Stimulated activated naive CD8-positive, alpha-beta T cell treated with anti-CD3 and anti-CD28 coated beads, Interleukin-15, Interleukin-2, amounts not matched to agents 100 ng/mL and 50 ng/mL, for 24 hours (primary cell): ENCODE results near the gene PAQR9.

ENCODE experiments used
- H3K27ac Mint-ChIP-seq: one replicate; pipeline ENCODE4 v1.8.0; 2021; ENCODE audit warnings: mild to moderate bottlenecking, mixed read lengths
- H3K27me3 Mint-ChIP-seq: one replicate; pipeline ENCODE4 v1.8.0; 2021; ENCODE audit warnings: mixed read lengths
- H3K36me3 Mint-ChIP-seq: one replicate; pipeline ENCODE4 v1.8.0; 2021; ENCODE audit warnings: low read depth, mixed read lengths
- H3K4me1 Mint-ChIP-seq: one replicate; pipeline ENCODE4 v1.8.0; 2021; ENCODE audit warnings: low read depth, mixed read lengths
- H3K4me3 Mint-ChIP-seq: one replicate; pipeline ENCODE4 v1.8.0; 2021; ENCODE audit warnings: mild to moderate bottlenecking, mixed read lengths
- H3K9me3 Mint-ChIP-seq: one replicate; pipeline ENCODE4 v1.8.0; 2021; ENCODE audit warnings: mixed read lengths

PAQR9 gene

DNA sequence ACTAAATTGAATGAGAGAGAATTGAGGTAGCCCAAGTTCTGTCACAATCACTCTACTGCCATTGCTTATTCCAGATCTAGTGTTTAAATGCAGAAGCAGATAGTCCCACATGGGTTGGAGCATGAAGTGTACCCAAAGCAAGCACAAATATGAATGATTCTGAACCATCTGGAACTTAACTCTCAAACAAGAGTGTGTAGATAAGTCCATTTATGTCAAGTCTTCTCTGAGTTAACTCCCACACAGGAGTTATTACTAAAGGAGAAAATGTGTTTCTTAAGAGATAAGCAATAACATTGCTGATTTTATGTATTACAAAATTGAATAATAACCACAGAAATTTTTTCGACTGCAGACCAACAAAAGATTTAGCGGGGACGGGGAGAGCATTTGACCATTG lies 33.6 kb downstream of the PAQR9 start:
- Mint-ChIP-seq H3K4me1 (no peaks in the 10 kb centered on the region), H3K9me3 (no peaks in the 10 kb centered on the region), H3K27ac (no peak overlapping the region), H3K4me3 (no peak overlapping the region), H3K27me3 (peaks cover 28% of the 10 kb centered on the region), H3K36me3 (no peaks in the 10 kb centered on the region)

DNA sequence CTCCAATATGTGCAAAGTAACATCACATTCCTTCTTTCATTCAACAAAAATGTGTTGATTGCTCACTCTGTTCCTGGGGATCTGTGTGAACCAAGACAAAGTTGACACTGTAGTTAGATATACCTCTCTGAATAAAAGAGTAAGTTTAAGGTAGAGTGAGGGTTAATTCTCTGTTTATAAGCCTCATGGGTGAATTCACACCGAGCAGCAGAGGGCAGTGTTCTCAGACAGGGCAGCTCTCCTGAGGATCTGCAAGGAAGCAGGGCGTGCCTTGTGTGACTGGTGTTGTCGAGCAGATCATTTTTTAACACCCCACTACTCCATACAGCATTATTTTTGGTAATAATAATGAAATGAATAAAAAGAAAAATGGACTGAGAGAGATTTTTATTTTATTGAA lies 34.4 kb downstream of the PAQR9 start:
- H3K27me3 Mint-ChIP-seq, result peaks cover 34% of the 10 kb centered on the region
- H3K36me3 Mint-ChIP-seq, result no peaks in the 10 kb centered on the region
- H3K27ac Mint-ChIP-seq, result no peak overlapping the region
- no peaks in the 10 kb centered on the region for H3K9me3 Mint-ChIP-seq
- H3K4me1 Mint-ChIP-seq, result no peaks in the 10 kb centered on the region
- H3K4me3 Mint-ChIP-seq, result no peak overlapping the region

DNA sequence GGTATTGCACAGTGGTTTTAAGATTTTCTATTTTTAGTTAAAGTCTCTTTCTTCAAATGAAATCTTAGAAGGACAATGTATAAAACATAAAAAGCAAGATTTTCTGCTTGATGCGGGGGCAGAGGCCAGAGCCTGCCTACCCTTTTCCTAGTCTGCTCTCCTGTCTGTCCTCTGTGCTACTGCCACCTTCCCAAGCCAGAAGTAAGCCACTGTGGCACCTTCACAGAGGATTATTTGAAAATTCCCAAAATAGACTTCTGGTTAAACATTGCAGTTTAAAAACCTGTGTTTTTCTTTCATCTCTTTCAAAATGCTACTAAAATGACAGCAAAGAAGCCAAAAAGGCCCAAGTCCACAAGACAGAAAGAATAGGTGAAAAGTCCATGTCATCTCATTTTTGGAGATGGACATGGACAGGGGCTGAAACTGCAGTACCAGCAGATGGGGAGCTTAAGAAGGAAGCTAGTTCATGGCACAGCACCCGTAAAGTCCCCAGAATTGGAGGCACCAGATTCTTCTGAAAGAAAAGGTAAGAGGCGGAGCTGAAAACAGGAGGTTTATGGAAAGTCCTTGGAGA lies 37.0 kb downstream of the PAQR9 start:
- Mint-ChIP-seq H3K9me3 (no peaks in the 10 kb centered on the region), H3K4me3 (no peak overlapping the region), H3K27ac (no peak overlapping the region), H3K27me3 (peaks cover 43% of the 10 kb centered on the region), H3K36me3 (no peaks in the 10 kb centered on the region), H3K4me1 (no peaks in the 10 kb centered on the region)

DNA sequence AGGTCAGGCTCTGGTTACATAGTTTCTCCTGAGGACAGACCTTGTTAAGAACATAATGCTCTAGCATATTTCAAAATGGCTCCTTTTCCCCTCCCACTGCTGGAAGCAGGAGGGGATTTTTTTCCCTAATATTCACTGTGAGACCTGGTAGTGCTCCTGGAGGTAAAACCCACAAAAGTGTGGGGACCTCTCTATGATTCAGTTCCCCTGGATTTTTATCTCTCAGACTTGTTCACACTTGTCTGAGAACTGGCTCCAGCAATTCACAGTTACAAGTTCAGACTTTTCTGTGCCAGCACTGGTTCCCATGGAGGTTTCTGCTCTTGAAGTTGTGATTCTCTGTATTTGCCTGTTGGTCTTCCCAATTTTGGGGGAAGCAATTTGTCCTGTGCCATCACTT lies 38.3 kb downstream of the PAQR9 start:
- Mint-ChIP-seq H3K4me3 (no peak overlapping the region), H3K27me3 (peaks cover 43% of the 10 kb centered on the region), H3K9me3 (no peaks in the 10 kb centered on the region), H3K36me3 (no peaks in the 10 kb centered on the region), H3K27ac (no peak overlapping the region), H3K4me1 (no peaks in the 10 kb centered on the region)

DNA sequence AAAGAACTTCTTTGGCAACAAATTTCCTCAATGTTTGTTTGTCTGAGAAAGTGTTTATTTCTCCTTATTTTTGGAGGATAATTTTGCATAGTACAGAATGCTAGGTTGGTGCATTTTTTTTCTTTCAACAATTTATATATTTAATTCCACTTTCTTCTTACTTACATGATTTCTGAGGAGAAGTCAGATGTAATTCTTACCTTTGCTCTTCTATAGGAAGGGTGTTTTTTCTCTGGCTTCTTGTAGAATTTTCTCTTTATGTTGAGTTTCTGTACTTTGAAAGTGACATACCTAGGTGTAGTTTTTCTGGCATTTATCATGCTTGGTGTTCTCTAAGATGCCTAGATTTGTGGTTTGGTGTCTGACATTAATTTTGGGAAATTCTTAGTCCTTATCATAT lies 39.8 kb downstream of the PAQR9 start:
- Mint-ChIP-seq H3K4me1 (no peaks in the 10 kb centered on the region), H3K36me3 (no peaks in the 10 kb centered on the region), H3K27ac (no peak overlapping the region), H3K9me3 (no peaks in the 10 kb centered on the region), H3K27me3 (peaks cover 43% of the 10 kb centered on the region), H3K4me3 (no peak overlapping the region)

DNA sequence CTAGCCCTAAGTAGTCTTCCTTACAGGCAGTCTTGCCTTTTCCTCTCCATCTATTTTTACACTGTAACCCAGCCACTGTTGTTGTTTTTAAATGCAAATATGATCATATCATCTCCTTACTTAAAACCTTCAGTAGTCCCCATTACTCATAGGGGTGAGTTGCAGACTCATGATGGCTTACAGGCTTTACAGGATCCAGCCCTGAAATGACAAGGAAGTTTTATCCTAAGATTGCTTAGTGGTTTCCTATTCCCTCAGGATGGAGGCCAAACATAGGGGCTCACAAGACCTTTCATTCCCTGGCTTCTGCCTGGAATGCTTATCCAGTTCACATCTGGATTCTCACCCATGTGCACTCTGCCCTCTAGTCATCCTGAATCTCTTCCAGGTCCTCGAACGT lies 46.9 kb downstream of the PAQR9 start:
- Mint-ChIP-seq H3K36me3 (no peaks in the 10 kb centered on the region), H3K4me3 (no peak overlapping the region), H3K27me3 (peaks cover 24% of the 10 kb centered on the region), H3K27ac (no peak overlapping the region), H3K4me1 (no peaks in the 10 kb centered on the region), H3K9me3 (no peaks in the 10 kb centered on the region)

DNA sequence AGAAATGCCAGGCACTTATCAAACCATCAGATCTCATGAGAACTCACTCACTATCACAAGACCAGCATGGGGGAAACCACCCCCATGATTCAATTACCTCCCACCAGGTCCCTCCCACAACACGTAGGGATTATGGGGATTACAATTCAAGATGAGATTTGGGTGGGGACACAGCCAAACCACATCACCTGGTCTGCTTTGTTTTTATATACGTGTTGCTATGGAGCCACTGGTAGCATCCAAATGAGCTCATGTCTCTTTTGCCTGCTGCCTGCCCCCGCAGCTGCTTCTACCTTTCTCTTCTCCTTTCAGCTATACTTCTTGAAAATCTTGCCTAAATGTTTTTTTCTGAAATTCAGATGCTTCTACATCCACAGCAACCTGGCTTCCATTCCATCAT lies 47.8 kb downstream of the PAQR9 start:
- Mint-ChIP-seq H3K4me3 (no peak overlapping the region), H3K36me3 (no peaks in the 10 kb centered on the region), H3K27me3 (peaks cover 30% of the 10 kb centered on the region), H3K27ac (no peak overlapping the region), H3K4me1 (no peaks in the 10 kb centered on the region), H3K9me3 (no peaks in the 10 kb centered on the region)

DNA sequence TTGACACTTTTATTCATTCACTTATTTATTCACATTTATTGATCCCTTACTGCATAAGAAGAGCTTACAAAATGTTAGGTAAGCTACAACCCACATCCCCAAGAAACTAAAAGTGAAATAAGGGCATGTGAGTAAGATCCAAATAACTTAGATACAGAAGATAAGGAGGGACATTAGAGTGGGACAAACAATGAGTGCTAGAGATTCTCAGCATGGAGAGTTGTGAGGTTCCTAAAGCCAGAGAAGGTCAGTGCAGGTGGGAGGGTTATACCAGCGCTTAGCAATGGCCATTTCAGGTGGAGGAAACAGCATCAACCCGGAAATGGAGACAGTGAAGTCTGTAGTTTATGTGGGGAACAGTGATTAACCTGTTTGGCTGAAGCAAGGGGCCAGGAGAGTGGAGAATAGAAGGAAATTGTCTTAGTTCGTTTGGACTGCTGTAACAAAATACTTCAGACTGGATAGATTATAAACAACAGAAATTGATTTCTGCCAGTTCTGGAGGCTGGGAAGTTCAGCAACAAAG lies 49.1 kb downstream of the PAQR9 start:
- Mint-ChIP-seq H3K4me1 (no peaks in the 10 kb centered on the region), H3K27me3 (peaks cover 35% of the 10 kb centered on the region), H3K4me3 (no peak overlapping the region)

DNA sequence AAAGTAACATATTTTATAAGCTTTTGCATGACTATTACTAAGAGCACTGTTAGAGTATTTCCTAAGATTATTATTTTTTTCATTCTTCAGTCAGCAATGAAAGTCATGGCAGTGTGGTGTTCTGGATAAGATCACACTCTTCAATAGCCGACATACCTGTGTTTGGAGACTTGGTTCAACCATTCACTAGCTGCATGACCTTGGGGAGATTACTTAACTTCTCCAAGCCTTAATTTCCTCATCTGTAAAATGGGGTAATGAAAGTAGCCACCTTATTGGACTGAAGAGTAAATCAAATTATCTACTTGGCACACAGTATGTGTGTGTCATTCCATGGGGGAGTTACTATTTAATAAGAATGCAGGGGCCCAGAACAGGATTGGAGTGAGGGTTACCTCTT lies 50.0 kb downstream of the PAQR9 start:
- no peaks in the 10 kb centered on the region for H3K36me3 Mint-ChIP-seq

More for the DNA sequence above, 49.1 kb downstream of the PAQR9 start:
- no peaks in the 10 kb centered on the region for H3K9me3 Mint-ChIP-seq
- H3K36me3 Mint-ChIP-seq, result no peaks in the 10 kb centered on the region
- H3K27ac Mint-ChIP-seq, result no peak overlapping the region

DNA sequence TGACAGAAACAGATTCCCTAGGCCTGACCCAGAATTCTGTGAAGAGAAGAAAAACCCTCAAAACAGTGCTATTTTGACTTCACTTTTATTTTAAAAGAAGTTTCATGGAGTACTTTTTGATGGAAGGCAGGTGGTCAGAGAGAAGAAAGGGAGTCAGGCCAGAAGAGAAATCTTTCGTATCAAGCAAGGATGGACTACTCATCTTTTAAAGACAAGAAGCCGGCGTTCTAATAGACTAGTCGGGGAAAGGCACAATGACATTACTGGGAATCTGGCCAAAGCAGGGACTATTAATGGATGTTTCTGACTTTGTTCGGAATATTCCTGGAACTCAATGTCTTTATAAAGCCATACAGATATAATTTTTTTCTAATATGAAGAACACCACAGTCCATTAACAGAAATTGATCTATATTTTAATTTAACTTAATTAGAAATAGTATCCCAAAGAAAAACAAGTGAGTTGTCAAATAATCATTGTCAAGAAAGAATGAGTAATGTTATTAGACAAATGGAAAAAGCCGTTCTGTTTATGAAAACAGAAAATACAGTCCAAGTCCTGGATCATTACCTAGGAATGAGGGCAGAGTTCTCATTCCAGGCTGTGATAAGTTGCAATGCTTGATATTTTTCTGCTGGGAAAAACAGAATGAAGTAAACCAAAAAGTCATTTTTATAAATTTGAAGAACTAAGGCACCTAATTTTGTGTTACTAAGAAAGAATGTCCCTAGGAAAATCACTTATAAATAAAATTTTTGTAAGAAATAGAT lies 50.9 kb downstream of the PAQR9 start:
- H3K36me3 Mint-ChIP-seq, result no peaks in the 10 kb centered on the region
- H3K27me3 Mint-ChIP-seq, result peaks cover 33% of the 10 kb centered on the region
- H3K4me3 Mint-ChIP-seq, result no peak overlapping the region
- H3K4me1 Mint-ChIP-seq, result no peaks in the 10 kb centered on the region
- H3K27ac Mint-ChIP-seq, result no peak overlapping the region
- H3K9me3 Mint-ChIP-seq, result no peaks in the 10 kb centered on the region

More for the DNA sequence above, 50.0 kb downstream of the PAQR9 start:
- Mint-ChIP-seq H3K4me3 (no peak overlapping the region), H3K27ac (no peak overlapping the region), H3K4me1 (no peaks in the 10 kb centered on the region), H3K27me3 (peaks cover 40% of the 10 kb centered on the region), H3K9me3 (no peaks in the 10 kb centered on the region)
